Measurements from ENCODE around the gene ACOXL.
"Not testable (repeated sequence)": the region's sequence is repeated elsewhere in the genome, so short reads cannot be mapped to it uniquely, and the experiment has no call there.

ACOXL gene

GRCh38 chr2:111030260-111030891 is 298.0 kb downstream of the ACOXL start:
- no peak for DNase-seq (ENCODE audit: insufficient read length, low spot score)

GRCh38 chr2:111030945-111031344 is 298.6 kb downstream of the ACOXL start:
- DNase-seq (ENCODE audit: insufficient read length, low spot score): no peak
- no peak for FAIRE-seq

More at GRCh38 chr2:111030260-111030891, 298.0 kb downstream of the ACOXL start:
- FAIRE-seq: no peak

- FAIRE-seq: no peak
These were observed 299.4 kb downstream of the ACOXL start for GRCh38 chr2:111031546-111032478.

GRCh38 chr2:111032721-111033429 is 300.5 kb downstream of the ACOXL start:
- DNase-seq (ENCODE audit: insufficient read length, low spot score) (peak; percentile 11), FAIRE-seq (no peak)

More at GRCh38 chr2:111031546-111032478, 299.4 kb downstream of the ACOXL start:
- DNase-seq (ENCODE audit: insufficient read length, low spot score): no peak

GRCh38 chr2:111034146-111034545 is 301.8 kb downstream of the ACOXL start:
- FAIRE-seq: no peak
- no peak for DNase-seq (ENCODE audit: insufficient read length, low spot score)

GRCh38 chr2:111034606-111035005 is 302.2 kb downstream of the ACOXL start:
- DNase-seq (ENCODE audit: insufficient read length, low spot score): no peak
- FAIRE-seq: no peak

- no peak for DNase-seq (ENCODE audit: insufficient read length, low spot score)
- FAIRE-seq: no peak
These were observed 303.6 kb downstream of the ACOXL start for GRCh38 chr2:111035830-111036441.

GRCh38 chr2:111037128-111037527 is 304.8 kb downstream of the ACOXL start:
- FAIRE-seq: no peak
- DNase-seq (ENCODE audit: insufficient read length, low spot score): no peak

- FAIRE-seq: no peak
- DNase-seq (ENCODE audit: insufficient read length, low spot score): no peak
These were observed 307.4 kb downstream of the ACOXL start for GRCh38 chr2:111039628-111040383.

- no peak for FAIRE-seq
- no peak for DNase-seq (ENCODE audit: insufficient read length, low spot score)
These were observed 309.2 kb downstream of the ACOXL start for GRCh38 chr2:111041398-111042202.

GRCh38 chr2:111042261-111042660 is 309.9 kb downstream of the ACOXL start:
- FAIRE-seq (no peak), DNase-seq (ENCODE audit: insufficient read length, low spot score) (no peak)

GRCh38 chr2:111042772-111043771 is 310.7 kb downstream of the ACOXL start:
- no peak for FAIRE-seq

GRCh38 chr2:111044066-111044465 is 311.7 kb downstream of the ACOXL start:
- no peak for FAIRE-seq
- no peak for DNase-seq (ENCODE audit: insufficient read length, low spot score)

More at GRCh38 chr2:111042772-111043771, 310.7 kb downstream of the ACOXL start:
- DNase-seq (ENCODE audit: insufficient read length, low spot score): no peak

- FAIRE-seq; DNase-seq (ENCODE audit: insufficient read length, low spot score): not testable (repeated sequence)
These were observed 312.9 kb downstream of the ACOXL start for GRCh38 chr2:111045236-111045635.

GRCh38 chr2:111045771-111046444 is 313.5 kb downstream of the ACOXL start:
- no peak for DNase-seq (ENCODE audit: insufficient read length, low spot score)
- FAIRE-seq: no peak

GRCh38 chr2:111046670-111047069 is 314.3 kb downstream of the ACOXL start:
- no peak for FAIRE-seq
- no peak for DNase-seq (ENCODE audit: insufficient read length, low spot score)
